Esophagus squamous epithelium (tissue), 4 donors: ENCODE results near the gene PIERCE2.

Experiments used
- POLR2A ChIP-seq, 4 donors: fragments of 450-650 bp; IDR thresholded peaks; one replicate each; pipeline ENCODE4 v1.6.1; 2017; ENCODE audit warnings: antibody characterized with exemption in 4 of 4, mild to moderate bottlenecking in 4 of 4, moderate library complexity in 3 of 4
- TF ChIP-seq, protein P1 (sequence below), 6 experiments: fragments of 450-650 bp in 4 of 6; fragments of 200-600 bp in 2 of 6; sonication (generic) in 2 of 6; IDR thresholded peaks; one replicate each; pipeline ENCODE4 v1.5.1; 2016 to 2019; ENCODE audit warnings: antibody characterized with exemption in 6 of 6, mild to moderate bottlenecking in 4 of 6, moderate library complexity in 4 of 6

DNA sequence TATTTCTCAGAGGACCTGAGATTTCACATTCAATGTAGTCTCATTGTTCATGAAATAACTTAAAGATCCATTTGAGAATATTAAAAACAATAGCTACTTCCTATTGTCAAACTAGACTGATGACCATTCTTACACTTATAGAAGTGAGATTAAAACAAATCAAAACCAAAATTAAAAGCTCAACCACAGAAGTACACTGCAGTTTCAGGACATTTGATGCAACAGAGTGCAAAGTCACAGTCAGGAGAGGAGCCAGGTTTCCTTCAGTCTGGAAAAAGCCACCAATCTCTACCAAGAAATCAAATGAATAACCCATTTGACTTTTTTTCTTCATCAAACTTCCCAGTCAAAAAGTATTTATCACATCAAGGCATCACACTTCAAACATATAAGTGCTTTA lies 5.6 kb upstream of the PIERCE2 start:
- TF ChIP-seq, protein P1, sequence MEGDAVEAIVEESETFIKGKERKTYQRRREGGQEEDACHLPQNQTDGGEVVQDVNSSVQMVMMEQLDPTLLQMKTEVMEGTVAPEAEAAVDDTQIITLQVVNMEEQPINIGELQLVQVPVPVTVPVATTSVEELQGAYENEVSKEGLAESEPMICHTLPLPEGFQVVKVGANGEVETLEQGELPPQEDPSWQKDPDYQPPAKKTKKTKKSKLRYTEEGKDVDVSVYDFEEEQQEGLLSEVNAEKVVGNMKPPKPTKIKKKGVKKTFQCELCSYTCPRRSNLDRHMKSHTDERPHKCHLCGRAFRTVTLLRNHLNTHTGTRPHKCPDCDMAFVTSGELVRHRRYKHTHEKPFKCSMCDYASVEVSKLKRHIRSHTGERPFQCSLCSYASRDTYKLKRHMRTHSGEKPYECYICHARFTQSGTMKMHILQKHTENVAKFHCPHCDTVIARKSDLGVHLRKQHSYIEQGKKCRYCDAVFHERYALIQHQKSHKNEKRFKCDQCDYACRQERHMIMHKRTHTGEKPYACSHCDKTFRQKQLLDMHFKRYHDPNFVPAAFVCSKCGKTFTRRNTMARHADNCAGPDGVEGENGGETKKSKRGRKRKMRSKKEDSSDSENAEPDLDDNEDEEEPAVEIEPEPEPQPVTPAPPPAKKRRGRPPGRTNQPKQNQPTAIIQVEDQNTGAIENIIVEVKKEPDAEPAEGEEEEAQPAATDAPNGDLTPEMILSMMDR (IDR thresholded peaks at IDR 0.05): no peak
- TF ChIP-seq POLR2A (IDR thresholded peaks at IDR 0.05): no peak
